MM.1S (cell line): Measurements from ENCODE around the gene DLX6.

Experiments used
- DNase-seq: peaks from one replicate; pipeline ENCODE4 v3.0.0-alpha.2; 2015
- H2AFZ ChIP-seq: fragments of 300-600 bp; sonication (generic); 2 replicates; pipeline ENCODE4 v1.6.0; 2016; ENCODE audit warnings: antibody characterized with exemption, low read length
- H3F3A ChIP-seq: fragments of 300-600 bp; sonication (generic); 2 replicates; pipeline ENCODE4 v1.6.1; 2016; ENCODE audit warnings: mild to moderate bottlenecking, antibody characterized with exemption, low read length, moderate library complexity, mixed read lengths; ENCODE audit not compliant: insufficient read depth
- H3K27ac ChIP-seq: fragments of 300-600 bp; sonication (generic); 2 replicates; pipeline ENCODE4 v1.5.1; 2016; ENCODE audit warnings: mild to moderate bottlenecking, low read length
- H3K27me3 ChIP-seq: fragments of 300-600 bp; sonication (generic); replicated peaks from 2 replicates; pipeline ENCODE4 v1.6.0; 2016; ENCODE audit warnings: low read length; ENCODE audit not compliant: insufficient read depth
- H3K36me3 ChIP-seq: fragments of 300-600 bp; sonication (generic); replicated peaks from 2 replicates; pipeline ENCODE4 v1.6.1; 2016; ENCODE audit warnings: mild to moderate bottlenecking, low read length, mixed read lengths; ENCODE audit not compliant: insufficient read depth
- H3K4me1 ChIP-seq: fragments of 300-600 bp; sonication (generic); 2 replicates; pipeline ENCODE4 v1.6.1; 2016; ENCODE audit warnings: low read length, mixed read lengths
- H3K4me2 ChIP-seq: fragments of 300-600 bp; sonication (generic); 2 replicates; pipeline ENCODE4 v1.6.0; 2016; ENCODE audit warnings: low read depth, low read length
- H3K4me3 ChIP-seq: fragments of 300-600 bp; sonication (generic); 2 replicates; pipeline ENCODE4 v1.5.1; 2016; ENCODE audit warnings: low read length, mixed read lengths
- H3K79me2 ChIP-seq: fragments of 300-600 bp; sonication (generic); 2 replicates; pipeline ENCODE4 v1.6.1; 2016; ENCODE audit warnings: mixed run types, low read length, mixed read lengths
- H3K9ac ChIP-seq: fragments of 300-600 bp; sonication (generic); 2 replicates; pipeline ENCODE4 v1.6.1; 2016; ENCODE audit warnings: low read length, mixed read lengths
- H3K9me2 ChIP-seq: fragments of 300-600 bp; sonication (generic); replicated peaks from 2 replicates; pipeline ENCODE4 v1.6.1; 2016; ENCODE audit warnings: mild to moderate bottlenecking, low read length, mixed read lengths; ENCODE audit not compliant: insufficient read depth
- H3K9me3 ChIP-seq: fragments of 300-600 bp; sonication (generic); replicated peaks from 2 replicates; pipeline ENCODE4 v1.6.1; 2016; ENCODE audit warnings: mild to moderate bottlenecking, low read length, mixed read lengths; ENCODE audit not compliant: insufficient read depth
- H4K20me1 ChIP-seq: fragments of 300-600 bp; sonication (generic); 2 replicates; pipeline ENCODE4 v1.6.1; 2016; ENCODE audit warnings: mild to moderate bottlenecking, low read length, moderate library complexity, mixed read lengths; ENCODE audit not compliant: insufficient read depth
- EZH2 ChIP-seq: fragments of 300-600 bp; sonication (generic); optimal IDR thresholded peaks from 2 replicates; pipeline ENCODE3; 2017; ENCODE audit warnings: low read depth, mild to moderate bottlenecking, antibody characterized with exemption, low read length, mixed read lengths
- EZH2phosphoT487 ChIP-seq: fragments of 300-600 bp; sonication (generic); IDR thresholded peaks from 2 replicates; pipeline ENCODE4 v1.6.1; 2018; ENCODE audit warnings: antibody characterized with exemption, low read length
- TF ChIP-seq, protein P1 (sequence below): fragments of 300-600 bp; sonication (generic); IDR thresholded peaks from 2 replicates; pipeline ENCODE4 v1.5.1; 2016; ENCODE audit warnings: antibody characterized with exemption, low read length, mixed read lengths

DLX6 gene

DNA sequence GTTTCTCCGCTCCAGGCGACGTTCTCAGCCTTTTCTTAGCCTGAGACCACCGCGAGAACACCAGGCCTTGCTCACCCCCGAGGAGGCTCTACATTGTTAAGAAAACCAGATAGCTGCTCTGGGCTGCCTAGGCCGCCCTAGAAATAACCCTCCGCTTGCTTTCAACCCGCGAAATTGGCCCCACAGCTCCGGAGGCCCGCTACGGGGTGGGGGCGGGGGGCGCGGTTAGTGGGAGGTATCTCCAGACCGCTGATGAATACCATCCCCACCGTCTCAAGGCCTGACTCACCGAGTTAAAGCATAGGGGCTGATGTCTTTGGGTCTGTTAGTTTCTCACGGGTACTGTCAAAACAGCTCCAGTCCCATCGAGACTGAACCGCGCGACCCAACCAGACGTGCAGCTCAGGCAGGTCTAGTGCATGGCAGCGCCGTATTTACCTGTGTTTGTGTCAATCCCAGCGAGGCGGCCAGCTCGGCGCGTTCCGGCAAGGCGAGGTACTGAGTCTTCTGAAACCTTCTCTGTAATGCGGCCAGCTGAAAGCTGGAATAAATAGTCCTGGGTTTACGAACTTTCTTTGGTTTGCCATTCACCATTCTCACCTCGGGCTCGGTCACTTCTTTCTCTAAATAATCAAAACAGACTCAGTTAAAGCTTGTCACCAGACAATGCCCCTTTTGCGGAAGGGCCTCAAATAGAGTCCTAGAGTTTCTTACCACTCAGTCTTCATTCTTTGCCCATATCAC is 16.6 kb downstream of the DLX6 start:
- Histone ChIP-seq H4K20me1 (no peaks in the 10 kb centered on the region), H3K79me2 (no peaks in the 10 kb centered on the region), H3K4me2 (no peak overlapping the region), H2AFZ (no peak overlapping the region), H3K4me3 (no peak overlapping the region), H3K27ac (no peak overlapping the region), H3K9ac (no peak overlapping the region), H3K9me2 (no peaks in the 10 kb centered on the region), H3F3A (no peaks in the 10 kb centered on the region), H3K9me3 (no peaks in the 10 kb centered on the region), H3K36me3 (no peaks in the 10 kb centered on the region), H3K27me3 (peaks cover 64% of the 10 kb centered on the region), H3K4me1 (no peaks in the 10 kb centered on the region)
- TF ChIP-seq EZH2, result no peak
- TF ChIP-seq, protein P1, sequence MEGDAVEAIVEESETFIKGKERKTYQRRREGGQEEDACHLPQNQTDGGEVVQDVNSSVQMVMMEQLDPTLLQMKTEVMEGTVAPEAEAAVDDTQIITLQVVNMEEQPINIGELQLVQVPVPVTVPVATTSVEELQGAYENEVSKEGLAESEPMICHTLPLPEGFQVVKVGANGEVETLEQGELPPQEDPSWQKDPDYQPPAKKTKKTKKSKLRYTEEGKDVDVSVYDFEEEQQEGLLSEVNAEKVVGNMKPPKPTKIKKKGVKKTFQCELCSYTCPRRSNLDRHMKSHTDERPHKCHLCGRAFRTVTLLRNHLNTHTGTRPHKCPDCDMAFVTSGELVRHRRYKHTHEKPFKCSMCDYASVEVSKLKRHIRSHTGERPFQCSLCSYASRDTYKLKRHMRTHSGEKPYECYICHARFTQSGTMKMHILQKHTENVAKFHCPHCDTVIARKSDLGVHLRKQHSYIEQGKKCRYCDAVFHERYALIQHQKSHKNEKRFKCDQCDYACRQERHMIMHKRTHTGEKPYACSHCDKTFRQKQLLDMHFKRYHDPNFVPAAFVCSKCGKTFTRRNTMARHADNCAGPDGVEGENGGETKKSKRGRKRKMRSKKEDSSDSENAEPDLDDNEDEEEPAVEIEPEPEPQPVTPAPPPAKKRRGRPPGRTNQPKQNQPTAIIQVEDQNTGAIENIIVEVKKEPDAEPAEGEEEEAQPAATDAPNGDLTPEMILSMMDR, result no peak
- no peak for TF ChIP-seq EZH2phosphoT487
- DNase-seq, result no peak

DNA sequence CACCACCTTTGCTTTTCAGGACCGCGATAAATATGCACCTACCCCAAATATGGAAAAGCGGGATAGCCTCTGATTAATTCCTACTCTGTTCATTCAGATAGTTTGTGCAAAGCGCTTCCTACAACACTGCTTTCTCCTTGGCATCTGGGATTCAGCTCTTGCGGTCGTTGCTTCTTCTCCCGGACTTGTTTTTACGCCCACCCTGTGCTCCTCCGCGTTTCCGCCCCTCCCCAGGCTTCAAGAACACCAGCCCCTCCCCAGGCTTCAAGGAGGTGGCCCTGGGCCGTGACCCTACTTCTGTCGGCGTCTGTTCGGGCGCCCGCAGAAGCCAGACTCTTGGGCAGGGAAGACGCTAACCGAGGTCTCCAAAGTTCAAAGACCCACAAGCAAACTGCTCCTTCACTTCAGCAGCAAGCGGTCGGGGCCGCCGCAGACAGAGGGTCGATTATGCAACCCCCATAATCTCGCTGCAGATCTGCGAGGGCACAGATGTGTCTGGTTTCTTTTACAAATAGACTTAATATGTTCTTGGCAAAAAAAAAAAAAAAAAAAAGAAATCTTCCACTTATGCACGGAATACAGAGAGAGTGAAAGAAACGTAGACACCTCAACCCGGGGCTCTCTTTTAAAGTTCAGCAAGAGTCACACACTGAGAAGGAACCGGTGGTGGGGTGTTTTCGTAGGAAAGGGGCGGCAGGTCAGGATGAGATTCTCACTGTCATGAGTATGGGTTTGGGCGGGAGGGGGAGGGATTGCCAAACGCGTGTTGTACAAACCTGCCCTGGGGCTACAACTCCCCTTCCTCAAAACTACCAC is 17.3 kb downstream of the DLX6 start:
- Histone ChIP-seq H3K9ac (no peak overlapping the region), H3K4me2 (no peak overlapping the region), H4K20me1 (no peaks in the 10 kb centered on the region), H3K36me3 (no peaks in the 10 kb centered on the region), H3K79me2 (no peaks in the 10 kb centered on the region), H3K4me3 (no peak overlapping the region), H3K4me1 (no peaks in the 10 kb centered on the region), H3F3A (no peaks in the 10 kb centered on the region), H3K9me2 (no peaks in the 10 kb centered on the region), H3K27me3 (peaks cover 58% of the 10 kb centered on the region), H3K27ac (no peak overlapping the region), H2AFZ (no peak overlapping the region), H3K9me3 (no peaks in the 10 kb centered on the region)
- DNase-seq, result no peak
- TF ChIP-seq, protein P1, result no peak
- TF ChIP-seq EZH2 (no peak), EZH2phosphoT487 (no peak)

DNA sequence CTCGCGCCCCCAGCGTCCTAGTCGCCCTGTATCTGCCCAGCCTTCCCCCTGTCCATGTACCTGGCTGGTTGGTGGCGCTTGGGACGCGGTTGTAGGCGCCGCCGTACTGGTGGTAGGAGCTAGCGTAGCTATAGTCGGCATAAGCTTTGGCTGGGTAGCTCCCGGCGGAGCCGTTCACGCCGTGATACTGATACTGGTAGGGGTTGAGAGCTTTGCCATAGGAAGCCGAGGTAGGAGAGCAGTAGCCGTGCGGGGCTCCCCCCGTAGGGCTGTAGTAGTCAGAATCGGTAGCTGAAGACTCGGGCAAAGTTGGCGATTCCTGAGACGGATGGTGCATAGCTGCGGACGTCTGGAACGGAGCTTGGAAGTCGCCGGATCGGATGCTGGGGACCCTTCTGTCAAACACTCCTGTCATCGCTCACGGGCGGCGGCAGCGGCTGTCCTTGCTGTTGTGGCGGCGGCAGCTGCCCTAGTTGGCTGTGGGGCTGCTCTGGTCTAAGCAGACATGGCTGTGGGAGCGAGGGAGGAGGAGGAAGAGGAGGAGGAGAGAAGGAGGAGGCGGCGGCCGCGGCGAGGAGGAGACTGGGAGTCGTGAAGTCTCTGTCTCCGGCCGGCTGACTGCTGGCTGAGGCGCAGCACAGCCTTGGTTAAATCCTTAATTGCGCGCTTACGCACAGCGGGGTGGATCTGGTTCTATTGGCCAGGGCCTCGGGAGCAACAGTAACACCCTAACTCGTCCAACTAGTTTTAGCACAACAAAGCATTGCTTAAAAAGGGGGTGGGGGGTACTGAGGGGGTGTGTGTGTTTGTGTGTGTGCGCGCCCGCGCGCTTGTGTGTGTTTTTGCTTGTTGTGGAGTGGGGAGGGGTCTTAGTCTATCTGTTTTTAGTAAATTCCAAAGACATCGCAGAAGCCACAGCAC is 19.1 kb downstream of the DLX6 start, which contains the start of gene DLX5:
DLX5 (minus strand) TSS at position 623 of the 921 bp plus-strand sequence; CDS start at position 415, 208 bp downstream.
- Histone ChIP-seq H2AFZ (no peak within 1 kb of the TSS), H3F3A (no peaks in the 10 kb centered on the region), H3K27ac (no peak within 1 kb of the TSS), H3K4me1 (no peaks in the 10 kb centered on the region), H4K20me1 (no peaks in the 10 kb centered on the region), H3K9ac (no peak within 1 kb of the TSS), H3K36me3 (no peaks in the 10 kb centered on the region), H3K27me3 (peaks cover 43% of the 10 kb centered on the region), H3K9me2 (no peaks in the 10 kb centered on the region), H3K4me3 (no peak within 1 kb of the TSS), H3K4me2 (0 out of 2 replicates have a peak within 1 kb of the TSS, but pooled peaks have one; percentile 16), H3K79me2 (no peaks in the 10 kb centered on the region), H3K9me3 (no peaks in the 10 kb centered on the region)
- TF ChIP-seq EZH2phosphoT487 (no peak), EZH2 (no peak)
- TF ChIP-seq, protein P1, result no peak
- no peak for DNase-seq
